ENCODE data around the gene CCDC74B.
A peak's percentile ranks its signal among the peaks of the same experiment; 100 is the strongest.
"Not testable (repeated sequence)": the region's sequence is repeated elsewhere in the genome, so short reads cannot be mapped to it uniquely, and the experiment has no call there.

The CCDC74B gene

GRCh38 chr2:130150181-130151144 is 5.6 kb upstream of the CCDC74B start:
- DNase-seq (ENCODE audit: low spot score) = no peak

- DNase-seq (ENCODE audit: low spot score) = not testable (repeated sequence)
Observed at GRCh38 chr2:130148515-130148914, 3.6 kb upstream of the CCDC74B start.

GRCh38 chr2:130143266-130144039 is 1.5 kb downstream of the CCDC74B start:
- not testable (repeated sequence) for DNase-seq (ENCODE audit: low spot score)

- DNase-seq (ENCODE audit: low spot score) = not testable (repeated sequence)
Observed at GRCh38 chr2:130142396-130143265, 2.3 kb downstream of the CCDC74B start.

GRCh38 chr2:130141645-130142370 is 3.1 kb downstream of the CCDC74B start:
- DNase-seq (ENCODE audit: low spot score) = not testable (repeated sequence)

- DNase-seq (ENCODE audit: low spot score) = not testable (repeated sequence)
Observed at GRCh38 chr2:130141002-130141401, 3.9 kb downstream of the CCDC74B start.

GRCh38 chr2:130140516-130140915 is 4.4 kb downstream of the CCDC74B start:
- DNase-seq (ENCODE audit: low spot score) = not testable (repeated sequence)

- DNase-seq (ENCODE audit: low spot score) = not testable (repeated sequence)
Observed at GRCh38 chr2:130139331-130140280, 5.3 kb downstream of the CCDC74B start.

- not testable (repeated sequence) for DNase-seq (ENCODE audit: low spot score)
Observed at GRCh38 chr2:130138841-130139251, 6.1 kb downstream of the CCDC74B start.

- DNase-seq (ENCODE audit: low spot score) = peak; percentile 24
Observed at GRCh38 chr2:130138326-130138725, 6.6 kb downstream of the CCDC74B start.

GRCh38 chr2:130137118-130137517 is 7.8 kb downstream of the CCDC74B start:
- peak; percentile 16 for DNase-seq (ENCODE audit: low spot score)

GRCh38 chr2:130136546-130136945 is 8.4 kb downstream of the CCDC74B start:
- DNase-seq (ENCODE audit: low spot score) = not testable (repeated sequence)

- DNase-seq (ENCODE audit: low spot score) = peak; percentile 37
Observed at GRCh38 chr2:130135692-130136541, 9.0 kb downstream of the CCDC74B start.

- DNase-seq (ENCODE audit: low spot score) = peak; percentile 78
Observed at GRCh38 chr2:130129120-130129829, 15.6 kb downstream of the CCDC74B start, which contains the start of gene POTEF. Gene POTEF, minus strand, starts transcription at chr2:130129222. Its CDS starts 8,707 bp downstream, at chr2:130120515.

- DNase-seq (ENCODE audit: low spot score) = peak; percentile 19
Observed at GRCh38 chr2:130128464-130128863, 16.4 kb downstream of the CCDC74B start.

- not testable (repeated sequence) for DNase-seq (ENCODE audit: low spot score)
Observed at GRCh38 chr2:130127726-130128125, 17.2 kb downstream of the CCDC74B start.

GRCh38 chr2:130120924-130121323 is 24.0 kb downstream of the CCDC74B start:
- not testable (repeated sequence) for DNase-seq (ENCODE audit: low spot score)

Measured in ecto neural progenitor cell (in vitro differentiated cells).